Stomach (tissue), 9 donors: ENCODE data around the gene GBP7. TPM values are rescaled to one million over a fixed set of nuclear protein-coding genes. Genes with fewer than 3 reads are reported as not detected.

Experiments used
- DNase-seq, 2 donors: peaks; one replicate each; pipeline versions ENCODE4 v3.0.0 to v3.0.0-alpha.2; 2013 to 2019
- H3K27ac ChIP-seq, 5 donors: fragments of 200-600 bp in 4 of 5; sonication (generic) in 4 of 5; one replicate each; pipeline ENCODE4 v1.5.1; 2013 to 2019; ENCODE audit warnings: mild to moderate bottlenecking in 1 of 5, moderate library complexity in 1 of 5
- H3K27me3 ChIP-seq, 3 donors: fragments of 200-600 bp; sonication (generic); one replicate each; pipeline ENCODE4 v1.5.1; 2017 to 2019; ENCODE audit warnings: mixed run types in 1 of 3
- H3K36me3 ChIP-seq, 4 donors: fragments of 200-600 bp; sonication (generic); 1 replicate in 3 of 4; 2 replicates in 1 of 4; pipeline ENCODE4 v1.5.1; 2016 to 2019
- H3K4me1 ChIP-seq, 4 donors: fragments of 200-600 bp; sonication (generic); one replicate each; pipeline ENCODE4 v1.5.1; 2016 to 2019
- H3K4me3 ChIP-seq, 4 donors: fragments of 200-600 bp; sonication (generic) in 3 of 4; one replicate each; pipeline ENCODE4 v1.5.1; 2016 to 2019; ENCODE audit warnings: mild to moderate bottlenecking in 1 of 4
- H3K9me3 ChIP-seq, 4 donors: fragments of 200-600 bp; sonication (generic); one replicate each; pipeline ENCODE4 v1.5.1; 2016 to 2019
- CTCF ChIP-seq, 7 experiments: fragments of 450-650 bp in 4 of 7; fragments of 200-600 bp in 3 of 7; sonication (generic) in 3 of 7; IDR thresholded peaks; one replicate each; pipeline ENCODE4 v1.5.1; 2016 to 2019; ENCODE audit warnings: antibody characterized with exemption in 7 of 7, control low read depth in 2 of 7, mild to moderate bottlenecking in 1 of 7
- EP300 ChIP-seq: sonication (generic); formaldehyde crosslinking; IDR thresholded peaks from one replicate; pipeline ENCODE4 v1.6.1; 2017; ENCODE audit warnings: antibody characterized with exemption
- POLR2A ChIP-seq, 4 donors: fragments of 450-650 bp; IDR thresholded peaks; one replicate each; pipeline ENCODE4 v1.6.1; 2016; ENCODE audit warnings: antibody characterized with exemption in 4 of 4, control low read depth in 2 of 4, mild to moderate bottlenecking in 1 of 4, moderate library complexity in 1 of 4
- POLR2AphosphoS5 ChIP-seq, 3 donors: sonication (generic); formaldehyde crosslinking; IDR thresholded peaks; one replicate each; pipeline ENCODE4 v1.6.1; 2016; ENCODE audit warnings: antibody characterized with exemption in 3 of 3
- WGBS, 5 donors: extraction: QIAGEN DNeasy Blood & Tissue Kit in 3 of 5; methylation state at CpG; one replicate each; pipeline versions ENCODE4 v1.1.5 to v1.1.7; 2013 to 2018; 5-methylcytosine and 5-hydroxymethylcytosine counted together
- intact Hi-C: fragments of 100-400 bp; cut with DNase I; formaldehyde crosslinking; loops from one replicate; pipeline ENCODE4 v1.15.1; 2023; ENCODE audit warnings: low total_unique reads
- polyA plus RNA-seq, 3 donors: library from polyadenylated mRNA; stranded (reverse); fragments of 200-250 nt; gene quantifications; one replicate each; pipeline ENCODE4 v1.2.3, GENCODE V29; 2013
- total RNA-seq, 5 donors: library from RNA; depleted of rRNA; stranded (reverse); fragments of >200 nt; gene quantifications; one replicate each; pipeline versions ENCODE4 v1.1.0 to v1.2.3, GENCODE V29; 2014 to 2016
- donor health status: healthy with polysubstance abuse.
- donor health status: Bipolar disorder and iron deficiency.
- donor health status: healthy.

The GBP7 gene
- total and polyA plus RNA-seq, 8 donors = not detected

GRCh38 chr1:89170170-89171066, 5.4 kb downstream of the GBP7 start:
- TF ChIP-seq POLR2A (IDR thresholded peaks at IDR 0.05) = no peak
- no peak for TF ChIP-seq CTCF (IDR thresholded peaks at IDR 0.05)
- TF ChIP-seq EP300 = no peak
- no peak for TF ChIP-seq POLR2AphosphoS5 (IDR thresholded peaks at IDR 0.05)

DNA sequence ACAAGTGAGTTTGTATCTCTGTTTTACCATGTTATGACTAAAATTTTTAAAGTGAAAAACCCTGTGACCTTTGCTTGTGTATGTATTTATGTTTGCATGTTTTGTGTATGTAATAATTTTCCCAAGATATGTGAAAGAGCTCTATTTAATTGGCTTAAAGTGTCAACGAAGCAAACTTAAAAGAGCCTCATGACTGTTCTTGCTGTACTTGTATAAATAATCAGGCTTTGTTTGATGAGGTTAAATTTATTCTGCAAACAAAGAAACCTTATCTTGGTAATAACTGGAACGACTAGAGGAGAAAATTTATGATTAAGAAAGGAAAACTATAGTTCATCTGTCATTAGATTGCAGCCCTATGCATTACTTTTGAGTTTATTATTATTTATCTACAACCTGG, 6.6 kb downstream of the GBP7 start:
- H3K4me1 ChIP-seq = peaks cover 0 to 13% (median 0%) of the 10 kb centered on the region in 4 donors
- intact Hi-C loops = no loop called here
- no peaks in the 10 kb centered on the region for H3K9me3 ChIP-seq
- TF ChIP-seq CTCF (IDR thresholded peaks at IDR 0.05) (no peak), EP300 (no peak), POLR2A (IDR thresholded peaks at IDR 0.05) (no peak), POLR2AphosphoS5 (IDR thresholded peaks at IDR 0.05) (no peak)
- H3K36me3 ChIP-seq = no peaks in the 10 kb centered on the region
- 23 to 36% (median 31%) methylated on average over 2 of the region's 2 CpGs for WGBS, 5 donors
- H3K4me3 ChIP-seq = no peak overlapping the region
- no peak for DNase-seq
- H3K27ac ChIP-seq = peak overlapping the region in 1 of 5 donors; percentile 48
- H3K27me3 ChIP-seq = no peaks in the 10 kb centered on the region

More at GRCh38 chr1:89170170-89171066, 5.4 kb downstream of the GBP7 start:
- Histone ChIP-seq H3K9me3 (no peaks in the 10 kb centered on the region), H3K4me3 (no peak overlapping the region), H3K27ac (no peak overlapping the region), H3K4me1 (peaks cover 0 to 13% (median 0%) of the 10 kb centered on the region in 4 donors), H3K36me3 (no peaks in the 10 kb centered on the region), H3K27me3 (no peaks in the 10 kb centered on the region)
- intact Hi-C loops = no loop called here
- WGBS, 5 donors = 92 to 99% (median 95%) methylated on average over 4 of the region's 4 CpGs
- DNase-seq = no peak

DNA sequence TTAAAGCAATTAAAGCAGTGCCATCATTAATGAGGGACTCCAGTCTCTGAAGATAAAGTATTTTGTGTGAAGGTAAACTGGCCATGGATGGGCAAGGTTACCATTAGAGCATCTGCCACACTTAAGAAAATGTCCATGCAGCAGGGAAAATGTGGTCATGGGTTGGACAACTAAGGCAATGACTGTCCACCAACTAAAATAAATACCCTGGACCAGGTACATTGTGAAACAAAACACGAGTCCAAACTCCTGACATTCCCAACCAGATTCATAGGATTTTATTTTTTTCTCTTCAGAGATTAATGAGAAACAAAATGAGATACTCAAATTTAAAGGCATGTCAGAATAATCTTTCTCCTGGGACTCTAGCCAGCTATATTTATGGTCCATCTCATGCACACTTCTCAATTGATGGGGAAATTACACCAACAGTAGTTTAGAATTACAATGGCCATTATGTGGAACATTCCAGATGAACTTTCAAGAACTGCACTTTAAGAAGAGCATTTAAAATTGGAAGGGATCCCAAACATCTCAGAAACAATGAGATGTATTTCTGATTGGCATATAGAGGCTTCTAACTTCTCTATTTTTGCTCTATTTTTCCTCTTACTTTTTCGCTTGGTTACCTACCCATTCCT, 8.1 kb downstream of the GBP7 start:
- TF ChIP-seq EP300 (no peak), CTCF (IDR thresholded peaks at IDR 0.05) (no peak), POLR2AphosphoS5 (IDR thresholded peaks at IDR 0.05) (no peak), POLR2A (IDR thresholded peaks at IDR 0.05) (no peak)
- H3K36me3 ChIP-seq = no peaks in the 10 kb centered on the region
- WGBS, 5 donors = 79 to 94% (median 89%) methylated on average over 2 of the region's 2 CpGs
- H3K4me1 ChIP-seq = peaks cover 0 to 13% (median 0%) of the 10 kb centered on the region in 4 donors
- no peaks in the 10 kb centered on the region for H3K9me3 ChIP-seq
- DNase-seq = no peak
- intact Hi-C loops = no loop called here
- H3K4me3 ChIP-seq = no peak overlapping the region
- H3K27ac ChIP-seq = no peak overlapping the region
- H3K27me3 ChIP-seq = no peaks in the 10 kb centered on the region

DNA sequence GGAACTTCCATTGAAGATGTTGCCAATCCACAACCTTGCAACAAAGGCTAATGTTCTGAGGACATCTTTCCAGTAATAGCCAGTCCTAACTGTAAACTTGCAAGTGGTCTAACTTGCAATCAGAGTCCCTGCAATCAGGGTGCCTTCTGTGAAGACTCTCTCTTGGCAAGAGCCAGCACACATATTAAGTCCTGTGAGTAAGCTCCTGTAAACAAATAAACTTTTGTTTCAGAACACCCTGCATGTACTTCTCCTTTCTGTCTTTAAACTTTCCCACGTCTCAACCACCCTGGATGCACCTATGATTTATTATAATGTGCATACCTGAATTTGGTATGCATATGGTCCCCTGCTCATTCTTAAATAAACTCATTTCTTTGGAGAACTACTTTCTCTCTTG, 9.1 kb downstream of the GBP7 start:
- no peak for TF ChIP-seq POLR2AphosphoS5 (IDR thresholded peaks at IDR 0.05)
- TF ChIP-seq POLR2A (IDR thresholded peaks at IDR 0.05) = no peak
- no peak for TF ChIP-seq CTCF (IDR thresholded peaks at IDR 0.05)
- TF ChIP-seq EP300 = no peak
- Histone ChIP-seq H3K9me3 (no peaks in the 10 kb centered on the region), H3K36me3 (no peaks in the 10 kb centered on the region), H3K27ac (no peak overlapping the region), H3K4me1 (peaks cover 0 to 13% (median 0%) of the 10 kb centered on the region in 4 donors), H3K4me3 (no peak overlapping the region), H3K27me3 (no peaks in the 10 kb centered on the region)
- 31 to 52% (median 45%) methylated on average over 1 of the region's 1 CpG for WGBS, 5 donors
- no peak for DNase-seq
- intact Hi-C loops = no loop called here
